ENCODE results near the gene GPS1.
A peak's percentile ranks its signal among the peaks of the same experiment; 100 is the strongest.
"Not testable (repeated sequence)": the region's sequence is repeated elsewhere in the genome, so short reads cannot be mapped to it uniquely, and the experiment has no call there.

The GPS1 gene

GRCh38 chr17:82029391-82029790 lies 22.3 kb upstream of the GPS1 start:
- DNase-seq, result no peak

GRCh38 chr17:82029990-82030469 lies 21.7 kb upstream of the GPS1 start:
- no peak for DNase-seq

- peak; percentile 60 for DNase-seq
Observed at GRCh38 chr17:82030470-82031302, 21.0 kb upstream of the GPS1 start.

GRCh38 chr17:82031303-82031884 lies 20.3 kb upstream of the GPS1 start, which contains the start of gene RAC3:
Gene RAC3, plus strand, starts transcription at chr17:82031678. Its CDS starts 84 bp downstream, at chr17:82031762.
- no peak for DNase-seq

- no peak for DNase-seq
Observed at GRCh38 chr17:82031885-82032627, 19.6 kb upstream of the GPS1 start.

GRCh38 chr17:82033359-82034085 lies 18.2 kb upstream of the GPS1 start:
- no peak for DNase-seq

- no peak for DNase-seq
Observed at GRCh38 chr17:82034371-82035011, 17.2 kb upstream of the GPS1 start.

- no peak for DNase-seq
Observed at GRCh38 chr17:82035488-82035887, 16.2 kb upstream of the GPS1 start.

GRCh38 chr17:82035956-82036633 lies 15.6 kb upstream of the GPS1 start:
- no peak for DNase-seq

GRCh38 chr17:82036634-82037091 lies 15.0 kb upstream of the GPS1 start:
- DNase-seq, result no peak

GRCh38 chr17:82037092-82037888 lies 14.4 kb upstream of the GPS1 start, which contains the start of gene DCXR:
Gene DCXR, minus strand, starts transcription at chr17:82037697. Its CDS starts 15 bp downstream, at chr17:82037682.
- DNase-seq, result peak; percentile 95

GRCh38 chr17:82037889-82038195 lies 13.9 kb upstream of the GPS1 start:
- no peak for DNase-seq

- not testable (repeated sequence) for DNase-seq
Observed at GRCh38 chr17:82038796-82039409, 12.8 kb upstream of the GPS1 start.

- DNase-seq, result no peak
Observed at GRCh38 chr17:82039695-82040299, 11.9 kb upstream of the GPS1 start.

- no peak for DNase-seq
Observed at GRCh38 chr17:82041144-82041814, 10.4 kb upstream of the GPS1 start.

- no peak for DNase-seq
Observed at GRCh38 chr17:82042649-82043048, 9.0 kb upstream of the GPS1 start.

- no peak for DNase-seq
Observed at GRCh38 chr17:82043507-82043906, 8.2 kb upstream of the GPS1 start.

GRCh38 chr17:82045936-82046484 lies 5.7 kb upstream of the GPS1 start:
- DNase-seq, result no peak

GRCh38 chr17:82046903-82047302 lies 4.8 kb upstream of the GPS1 start:
- no peak for DNase-seq
